Fibroblast of skin of scalp (primary cell): ENCODE measurements around the gene SHLD1. TPM values are rescaled to one million over a fixed set of nuclear protein-coding genes. Genes with fewer than 3 reads are reported as not detected.
A peak's percentile ranks its signal among the peaks of the same experiment; 100 is the strongest.
"Not testable (repeated sequence)": the region's sequence is repeated elsewhere in the genome, so short reads cannot be mapped to it uniquely, and the experiment has no call there.

Source experiments
- DNase-seq: peaks from one replicate; pipeline ENCODE4 v3.0.0-alpha.2; 2013
- polyA plus RNA-seq, 2 experiments: library from polyadenylated mRNA; unstranded; fragments of 120-200 nt; gene quantifications; one replicate each; pipeline ENCODE4 v1.2.1, GENCODE V29; 2013; ENCODE audit not compliant: insufficient read length in 2 of 2

Gene SHLD1, protein sequence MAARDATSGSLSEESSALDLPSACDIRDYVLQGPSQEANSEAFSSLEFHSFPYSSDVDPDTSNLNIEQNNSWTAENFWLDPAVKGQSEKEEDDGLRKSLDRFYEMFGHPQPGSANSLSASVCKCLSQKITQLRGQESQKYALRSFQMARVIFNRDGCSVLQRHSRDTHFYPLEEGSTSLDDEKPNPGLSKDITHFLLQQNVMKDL
- 2.0 TPM for polyA plus RNA-seq (2013, experiment 1 of 2; ENCODE audit: insufficient read length)
- 3.1 TPM for polyA plus RNA-seq (2013, experiment 2 of 2; ENCODE audit: insufficient read length)

DNA sequence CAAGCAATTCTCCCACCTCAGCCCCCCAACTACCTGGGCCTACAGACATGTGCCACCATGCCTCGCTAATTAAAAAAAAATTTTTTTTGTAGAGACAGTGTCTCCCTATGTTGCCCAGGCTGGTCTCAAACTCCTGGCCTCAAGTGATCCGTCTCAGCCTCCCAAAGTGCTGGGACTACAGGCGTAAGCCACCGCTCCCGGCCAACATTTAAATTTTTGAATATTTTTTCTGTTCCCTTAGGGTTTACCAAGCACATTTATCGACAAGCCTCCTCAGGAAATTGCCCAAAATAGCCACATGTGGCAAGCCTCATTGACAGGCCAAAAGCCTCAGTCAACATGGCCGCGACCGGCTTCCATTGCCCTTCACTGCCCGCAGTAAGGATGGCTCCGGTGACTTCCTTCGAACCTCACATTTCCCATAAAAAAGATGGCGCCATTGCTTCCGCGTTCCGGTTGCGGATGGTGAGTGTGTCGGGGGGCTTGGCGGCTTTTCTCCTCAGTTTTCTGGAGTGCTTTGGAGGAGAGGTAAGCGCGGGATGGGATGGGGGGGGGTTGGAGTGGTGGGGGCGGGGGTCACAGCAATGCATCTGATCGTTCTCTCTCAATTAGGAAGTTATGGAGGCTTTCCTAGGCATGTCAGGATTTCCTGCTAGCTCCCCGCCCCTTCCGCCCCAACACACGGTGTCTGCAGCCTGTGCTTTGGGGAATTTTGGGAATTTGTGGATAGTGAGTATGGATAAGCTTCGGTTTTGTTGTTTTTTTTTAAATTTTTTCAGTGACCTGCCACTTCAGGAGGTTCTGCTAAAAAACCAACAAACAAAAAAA is at the start of gene SHLD1:
Gene SHLD1, plus strand, starts transcription at position 450 of the 828 bp plus-strand sequence. CDS start 22,465 bp downstream, outside the sequence.
- peak; percentile 91 for DNase-seq

DNA sequence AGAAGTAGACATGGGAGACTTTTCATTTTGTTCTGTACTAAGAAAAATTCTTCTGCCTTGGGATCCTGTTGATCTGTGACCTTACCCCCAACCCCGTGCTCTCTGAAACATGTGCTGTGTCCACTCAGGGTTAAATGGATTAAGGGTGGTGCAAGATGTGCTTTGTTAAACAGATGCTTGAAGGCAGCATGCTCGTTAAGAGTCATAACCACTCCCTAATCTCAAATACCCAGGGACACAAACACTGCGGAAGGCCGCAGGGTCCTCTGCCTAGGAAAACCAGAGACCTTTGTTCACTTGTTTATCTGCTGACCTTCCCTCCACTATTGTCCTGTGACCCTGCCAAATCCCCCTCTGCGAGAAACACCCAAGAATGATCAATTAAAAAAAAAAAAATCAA is 47.9 kb upstream of the SHLD1 start:
- not testable (repeated sequence) for DNase-seq

DNA sequence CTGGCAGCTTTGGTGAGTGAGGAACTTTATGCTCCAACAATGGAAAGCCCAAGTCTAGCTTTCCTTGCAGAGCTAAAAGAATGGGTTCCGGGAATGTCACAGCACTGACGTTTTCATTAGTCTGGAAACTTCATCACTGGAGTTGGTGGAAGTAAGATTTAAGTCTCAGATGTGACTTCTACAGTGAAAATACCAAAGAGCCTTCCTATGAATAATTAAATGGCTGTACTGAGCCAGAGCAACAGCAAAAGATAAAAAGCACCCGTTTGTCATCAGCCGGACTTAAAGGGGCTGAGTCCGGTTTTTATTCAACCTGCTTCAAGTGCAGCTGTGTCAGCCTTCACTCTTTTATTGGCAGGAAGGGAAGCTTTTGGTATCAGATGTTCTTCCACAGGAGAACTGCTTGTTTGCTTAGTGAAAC is 46.5 kb upstream of the SHLD1 start:
- no peak for DNase-seq

DNA sequence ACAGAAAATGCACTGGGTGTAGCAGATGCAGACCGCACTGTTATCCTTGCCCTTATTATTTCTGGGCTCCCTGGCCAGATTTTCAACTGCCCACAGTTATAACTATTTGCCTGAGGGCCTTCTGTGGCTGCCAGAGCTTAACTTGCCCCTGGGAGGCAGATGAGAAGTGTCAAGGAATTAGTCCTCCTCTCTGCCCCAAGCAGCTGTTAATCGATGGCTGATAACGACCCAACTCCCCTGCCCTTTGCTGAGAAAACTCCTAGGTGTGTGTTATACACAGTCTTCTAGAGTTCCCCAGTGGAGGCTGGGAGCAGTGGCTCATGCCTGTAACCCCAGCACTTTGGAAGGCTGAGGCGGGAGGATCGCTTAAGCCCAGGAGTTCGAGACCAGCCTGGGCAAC is 44.4 kb upstream of the SHLD1 start:
- no peak for DNase-seq

DNA sequence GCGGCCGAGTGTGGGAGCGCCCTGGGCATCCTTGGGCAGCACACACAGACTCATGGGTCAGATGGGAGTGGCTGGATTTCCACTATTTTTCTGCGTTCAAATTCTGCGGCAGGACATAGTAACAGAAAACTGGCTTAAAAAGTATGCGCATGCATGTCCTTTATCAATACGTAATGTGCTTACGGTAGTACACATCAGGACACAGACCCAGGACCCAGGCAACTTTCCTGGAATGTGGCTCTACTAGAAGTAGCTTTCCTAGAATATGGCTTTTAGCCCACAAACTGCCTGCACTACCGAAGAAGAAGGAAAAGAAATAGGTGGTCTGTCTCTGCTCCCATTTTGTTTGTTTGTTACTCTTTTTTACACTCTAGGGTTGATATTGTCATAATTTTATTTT is 43.4 kb upstream of the SHLD1 start:
- no peak for DNase-seq

DNA sequence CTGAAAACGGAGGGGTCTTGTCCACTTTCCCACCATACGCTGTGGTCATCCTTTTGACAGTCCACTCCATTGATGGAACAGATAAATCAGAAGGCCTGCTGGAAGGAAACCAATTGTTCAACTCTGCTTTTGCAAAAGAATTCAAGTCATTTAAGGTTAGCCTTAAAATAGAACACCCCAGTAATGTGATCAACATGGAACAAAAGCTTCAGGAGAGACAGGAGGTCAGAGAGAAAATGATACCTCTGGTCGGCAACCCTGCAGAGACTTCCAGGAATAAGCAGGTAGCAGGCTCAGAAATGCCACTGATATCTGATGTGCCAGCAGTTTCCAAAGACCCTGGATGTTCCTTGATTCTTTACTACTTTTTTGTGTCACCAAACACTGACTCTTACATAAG is 39.6 kb upstream of the SHLD1 start:
- no peak for DNase-seq

DNA sequence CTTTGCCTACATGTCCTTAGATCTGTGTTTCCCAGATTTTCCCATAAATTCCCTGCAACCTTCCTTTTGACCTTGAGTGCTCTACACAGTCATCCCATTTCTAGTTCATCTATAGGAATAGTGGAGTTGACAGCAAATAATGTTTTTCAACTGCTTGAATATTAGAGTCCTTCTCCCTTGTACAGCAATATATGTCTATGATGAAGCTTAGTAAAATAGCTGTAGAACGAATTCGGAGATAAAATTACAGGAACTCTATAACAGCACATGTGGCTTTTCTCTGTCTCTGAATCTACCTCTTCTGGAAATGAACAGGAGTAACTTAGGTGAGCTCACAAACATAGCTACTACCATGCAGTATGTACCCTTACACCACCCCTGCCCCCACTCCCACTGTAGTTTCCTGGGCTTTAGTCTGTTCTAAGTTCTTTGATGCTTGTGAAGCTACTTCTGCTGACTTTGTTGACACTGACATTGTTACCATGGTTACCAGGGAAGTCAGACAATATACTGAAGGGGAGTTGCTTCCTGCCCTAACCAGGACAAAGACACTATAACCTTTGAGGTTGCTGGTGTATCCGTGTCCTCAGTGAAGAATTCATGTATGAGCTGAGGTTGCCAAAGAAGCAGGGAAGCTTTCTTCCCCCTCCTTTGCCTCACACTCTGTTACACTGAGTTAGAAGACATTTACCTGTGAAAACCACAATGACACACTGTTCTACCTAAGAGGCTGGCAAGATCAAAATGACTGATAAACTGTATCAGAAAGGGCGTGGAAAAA is 35.8 kb upstream of the SHLD1 start:
- no peak for DNase-seq

DNA sequence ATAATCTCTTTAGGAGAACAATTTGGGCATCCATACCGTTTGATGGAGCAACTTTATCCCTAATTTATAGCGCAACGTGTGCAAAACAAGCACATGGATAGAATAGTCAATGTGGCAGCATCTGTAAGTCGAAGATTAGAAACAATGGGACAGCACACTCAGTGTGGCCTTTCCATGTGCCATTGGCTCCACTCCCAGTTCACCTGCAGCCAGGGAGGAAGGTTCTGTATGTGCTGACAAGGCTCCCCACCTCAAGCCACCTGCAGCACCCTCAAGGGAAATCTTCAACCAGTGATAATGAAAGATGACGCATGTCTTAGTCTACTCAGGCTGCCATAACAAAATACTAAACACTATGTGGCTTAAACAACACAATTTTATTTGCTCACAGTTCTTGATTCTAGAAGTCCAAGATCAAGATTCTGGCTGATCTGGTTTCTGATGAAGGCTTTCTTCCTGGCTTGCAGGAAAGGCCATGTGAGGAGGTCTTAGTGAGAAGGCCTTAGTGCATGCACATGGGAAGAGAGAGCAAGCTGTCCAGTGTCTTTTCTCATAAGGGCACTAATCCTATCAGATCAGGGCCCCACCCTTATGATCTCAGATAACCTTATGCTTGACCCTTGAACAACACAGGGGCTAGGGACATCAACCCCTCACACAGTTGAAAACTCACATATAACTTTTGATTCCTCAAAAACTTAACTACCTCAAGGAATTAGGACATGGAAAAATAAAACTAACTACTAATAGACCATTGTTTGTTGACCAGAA is 34.9 kb upstream of the SHLD1 start:
- no peak for DNase-seq

DNA sequence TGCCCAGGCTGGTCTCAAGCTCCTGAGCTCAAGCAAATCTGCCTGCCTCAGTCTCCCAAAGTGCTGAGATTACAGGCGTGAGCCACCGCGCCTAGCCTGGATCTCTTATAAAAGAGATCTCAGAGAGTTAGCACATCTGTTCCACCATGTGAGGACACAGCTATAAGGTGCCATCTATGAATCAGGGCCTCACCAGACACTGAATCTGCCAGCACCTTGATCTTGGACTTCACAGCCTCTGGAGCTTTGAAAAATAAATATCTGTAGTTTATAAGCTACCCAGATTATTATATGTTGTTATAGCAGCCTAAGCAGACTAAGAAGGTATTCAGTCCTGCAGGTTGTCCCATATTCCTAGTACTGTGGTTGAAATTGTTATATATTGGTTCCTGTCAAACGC is 33.2 kb upstream of the SHLD1 start:
- DNase-seq: no peak

DNA sequence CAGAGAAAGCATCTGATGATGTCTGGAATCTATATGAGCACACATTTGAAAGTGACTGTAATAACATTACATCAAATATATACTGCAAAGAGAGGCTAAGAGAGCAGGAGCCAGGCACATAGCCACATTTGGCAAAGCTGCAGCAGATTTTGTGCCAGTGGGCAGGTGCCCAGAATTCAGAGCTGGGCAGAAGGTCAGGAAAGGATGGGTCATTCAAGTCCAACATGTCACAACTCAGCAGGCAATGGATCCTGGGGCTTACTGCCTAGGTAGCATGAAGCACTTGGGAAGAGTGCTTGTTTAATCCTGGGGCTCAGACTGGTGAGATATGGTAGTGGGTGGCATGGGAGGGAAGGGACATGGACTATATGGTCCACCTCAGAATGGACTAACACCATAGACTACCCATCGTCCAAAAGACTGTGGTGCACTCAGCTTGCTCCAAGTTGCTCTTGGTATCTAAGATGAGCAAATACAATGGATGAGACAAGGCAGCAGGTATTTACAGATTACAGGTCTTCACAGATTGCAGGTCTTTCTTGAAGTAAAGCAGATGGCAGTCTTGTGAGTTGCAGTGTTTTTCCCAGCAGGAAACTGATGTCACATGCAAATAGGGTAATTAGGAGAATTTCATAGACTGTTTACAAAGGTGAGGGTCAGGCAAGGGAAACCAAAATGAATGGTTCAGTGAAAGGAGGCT is 31.2 kb upstream of the SHLD1 start:
- no peak for DNase-seq

DNA sequence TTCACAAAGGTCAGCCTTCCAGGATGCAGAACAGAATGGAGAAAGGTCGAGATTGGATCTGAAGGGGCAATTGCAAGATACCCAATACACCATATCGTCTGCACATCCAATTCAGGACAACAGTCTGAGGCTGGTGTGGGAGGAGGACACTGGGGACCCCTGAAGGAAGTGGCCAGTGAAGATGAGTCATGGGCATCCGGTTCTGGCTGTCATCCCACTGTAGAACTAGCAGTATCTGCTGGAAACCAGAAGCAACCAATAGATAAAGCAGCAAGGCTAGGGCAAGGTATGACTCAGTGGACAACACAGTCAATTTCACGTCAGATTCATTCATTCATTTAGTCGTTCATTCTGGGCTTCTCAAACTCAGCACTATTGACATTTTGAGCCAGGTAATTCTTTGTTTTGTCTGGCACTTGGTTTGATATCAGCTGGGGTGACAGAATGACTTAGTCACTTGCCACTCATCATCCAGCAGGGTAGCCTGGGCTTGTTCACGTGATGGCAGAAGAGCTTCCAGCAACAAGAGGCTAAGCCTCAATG is 30.3 kb upstream of the SHLD1 start:
- peak; percentile 8 for DNase-seq

DNA sequence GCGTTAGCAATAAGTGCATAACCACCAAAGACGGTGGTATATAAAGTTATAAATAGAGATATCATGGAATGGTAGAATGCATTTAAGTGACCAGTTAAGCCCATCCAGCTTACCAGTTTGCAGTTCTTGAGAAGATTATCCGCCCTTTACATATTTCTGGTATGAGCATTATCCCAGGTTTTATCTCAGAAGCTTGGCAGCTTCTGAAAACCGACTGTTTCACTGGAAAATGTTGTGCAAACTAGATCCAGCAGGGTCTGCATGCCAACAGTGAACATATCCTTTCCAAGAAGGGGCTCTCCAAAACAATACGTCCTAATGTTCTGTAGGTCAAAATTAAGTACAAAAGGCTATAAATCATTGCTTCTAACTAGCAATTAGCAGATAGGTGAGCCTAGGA is 29.5 kb upstream of the SHLD1 start:
- DNase-seq: no peak

DNA sequence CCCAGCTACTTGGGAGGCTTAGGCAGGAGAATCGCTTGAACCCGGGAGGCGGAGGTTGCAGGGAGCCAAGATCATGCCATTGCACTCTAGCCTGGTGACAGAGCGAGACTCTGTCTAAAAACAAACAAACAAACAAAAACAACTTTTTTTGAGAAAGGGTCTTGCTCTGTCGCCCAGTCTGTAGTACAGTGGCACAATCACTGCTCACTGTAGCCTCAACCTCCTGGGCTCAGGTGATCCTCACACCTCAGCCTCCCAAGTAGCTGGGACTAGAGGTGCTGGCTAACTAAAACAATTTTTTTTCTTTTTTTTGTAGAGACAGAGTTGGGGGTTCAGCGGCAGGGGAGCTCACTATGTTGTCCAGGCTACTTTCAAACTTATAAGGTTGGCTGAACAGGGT is 28.8 kb upstream of the SHLD1 start:
- DNase-seq: not testable (repeated sequence)

DNA sequence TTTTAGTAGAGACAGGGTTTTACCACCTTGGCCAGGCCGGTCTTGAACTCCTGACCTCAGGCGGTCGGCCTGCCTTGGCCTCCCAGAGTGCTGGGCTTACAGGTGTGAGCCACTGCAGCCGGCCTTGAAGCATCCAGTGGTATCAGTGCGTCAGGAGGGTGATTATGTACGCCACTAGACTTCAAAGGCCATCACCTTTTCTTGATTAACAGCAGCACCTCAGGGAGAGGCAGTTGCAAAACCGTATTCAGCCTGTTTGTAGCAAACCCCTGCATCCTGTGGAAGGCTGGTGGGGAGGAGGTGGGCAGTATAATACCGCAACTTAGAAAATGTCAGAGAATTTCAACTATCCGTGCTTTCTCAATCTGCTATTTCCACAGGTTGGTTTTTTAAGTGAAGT is 27.3 kb upstream of the SHLD1 start:
- DNase-seq: no peak

DNA sequence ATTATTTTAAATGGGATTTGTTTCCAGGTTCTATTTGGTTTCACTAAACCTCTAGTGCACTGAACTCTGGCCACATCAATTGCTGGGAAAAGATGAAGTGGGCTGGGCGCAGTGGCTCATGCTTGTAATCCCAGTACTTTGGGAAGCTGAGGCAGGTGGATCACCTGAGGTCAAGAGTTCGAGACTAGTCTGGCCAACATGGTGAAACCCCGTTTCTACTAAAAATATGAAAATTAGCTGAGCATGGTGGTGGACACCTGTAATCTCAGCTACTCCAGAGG is 25.1 kb upstream of the SHLD1 start:
- not testable (repeated sequence) for DNase-seq

DNA sequence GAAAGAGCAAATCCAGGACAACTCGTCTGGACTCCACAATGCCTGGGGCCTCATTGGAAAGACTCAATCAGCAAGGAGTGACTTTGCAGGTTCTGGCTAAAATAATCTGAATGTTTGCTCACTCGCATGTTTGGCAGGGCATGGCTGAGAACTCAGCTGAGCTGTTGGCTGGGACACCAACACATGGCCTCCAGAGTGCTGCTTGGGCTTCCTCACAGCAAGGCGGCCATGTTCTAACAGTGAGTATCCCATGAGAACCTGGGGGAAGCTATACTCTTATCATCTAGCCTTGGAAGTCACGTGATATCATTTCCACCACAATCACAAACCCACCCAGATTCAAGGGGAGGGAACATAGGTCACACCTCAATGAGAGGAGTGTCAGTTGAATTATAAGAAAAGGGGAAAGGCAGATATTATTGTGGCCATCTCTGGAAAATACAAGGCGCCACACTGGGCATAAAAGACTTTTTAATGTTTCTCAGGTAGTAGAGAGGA is 23.1 kb upstream of the SHLD1 start:
- DNase-seq: no peak

DNA sequence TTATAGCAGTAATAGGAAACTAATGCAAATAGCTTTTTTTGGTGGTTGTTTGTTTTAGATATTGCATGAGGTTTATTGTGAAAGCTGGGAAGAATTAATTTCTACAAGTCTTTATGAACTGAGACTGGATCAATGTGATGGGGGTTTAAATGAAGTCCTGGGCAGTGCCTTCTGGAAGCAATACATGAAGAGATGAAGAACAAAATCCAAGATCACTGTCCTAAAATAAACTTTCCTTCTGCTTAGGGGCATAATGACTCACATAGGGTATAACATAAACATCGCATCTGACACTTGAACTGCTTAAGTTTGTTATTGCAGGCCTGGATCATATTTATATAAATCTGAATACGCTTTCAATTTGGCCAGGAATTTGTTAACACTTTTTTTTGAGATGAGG is 20.9 kb upstream of the SHLD1 start:
- DNase-seq: no peak

DNA sequence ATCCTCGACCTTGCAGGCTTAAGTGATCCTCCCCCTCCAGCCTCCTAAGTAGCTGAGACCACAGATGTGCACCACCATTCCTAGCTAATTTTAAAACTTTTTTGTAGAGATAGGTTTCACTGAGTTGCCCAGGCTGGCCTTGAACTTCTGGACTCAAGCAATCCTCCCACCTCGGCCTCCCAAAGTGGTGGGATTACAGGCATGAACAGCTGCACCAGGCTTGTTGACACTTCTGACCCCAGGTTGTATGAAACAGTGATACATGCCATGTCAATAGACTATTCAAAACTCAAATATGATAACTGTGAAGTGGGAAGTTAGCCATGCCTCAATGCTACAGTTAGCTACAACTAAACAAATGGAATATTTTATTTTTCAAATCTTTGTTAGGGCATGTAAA is 20.1 kb upstream of the SHLD1 start:
- DNase-seq: no peak

DNA sequence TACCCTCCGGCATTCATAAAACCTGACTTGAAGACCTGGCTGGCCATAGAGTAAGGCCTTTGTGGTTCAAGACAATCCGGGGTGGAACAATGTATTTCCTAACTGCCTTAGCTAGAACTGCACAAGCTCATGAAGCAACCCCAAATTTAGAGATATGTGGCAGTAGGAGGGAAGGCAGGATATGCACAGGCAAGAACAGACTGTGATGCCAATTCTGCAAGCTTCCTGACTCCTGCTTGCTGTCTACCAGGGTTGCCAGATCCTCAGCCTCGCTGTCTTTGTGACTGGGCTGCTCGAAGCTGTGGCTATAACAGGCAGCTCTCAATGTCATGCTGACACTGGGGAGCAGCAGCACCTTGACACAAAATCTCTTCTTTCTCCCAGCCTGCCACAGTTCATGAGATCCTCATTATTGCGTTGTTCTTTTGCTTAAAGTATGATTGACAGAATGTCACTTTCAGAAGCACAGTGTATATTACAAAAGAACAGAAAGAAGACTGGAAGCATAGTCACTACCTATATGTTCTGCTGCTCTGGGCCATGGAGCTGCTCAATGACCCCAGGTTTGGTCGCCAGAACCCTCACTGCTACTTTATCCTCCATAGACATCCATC is 18.3 kb upstream of the SHLD1 start:
- no peak for DNase-seq

DNA sequence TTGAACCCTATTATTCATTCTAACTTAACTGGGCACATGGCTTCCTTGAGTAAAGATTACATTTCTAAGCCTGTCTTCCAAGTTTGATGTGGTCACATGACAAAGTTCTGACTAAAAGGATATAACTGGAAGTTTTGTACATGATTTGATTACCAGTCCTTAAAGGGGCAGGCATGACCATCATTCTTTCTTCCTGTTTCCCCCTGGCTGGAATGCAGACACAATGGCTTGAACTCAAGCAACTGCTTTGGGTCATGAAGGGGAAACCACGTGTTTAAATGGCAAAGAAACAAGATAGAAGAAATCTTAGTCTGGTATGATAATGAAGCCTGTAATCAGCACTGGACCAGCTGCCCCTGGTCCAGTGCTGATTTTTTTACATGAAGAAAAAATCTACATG is 15.6 kb upstream of the SHLD1 start:
- DNase-seq: no peak

DNA sequence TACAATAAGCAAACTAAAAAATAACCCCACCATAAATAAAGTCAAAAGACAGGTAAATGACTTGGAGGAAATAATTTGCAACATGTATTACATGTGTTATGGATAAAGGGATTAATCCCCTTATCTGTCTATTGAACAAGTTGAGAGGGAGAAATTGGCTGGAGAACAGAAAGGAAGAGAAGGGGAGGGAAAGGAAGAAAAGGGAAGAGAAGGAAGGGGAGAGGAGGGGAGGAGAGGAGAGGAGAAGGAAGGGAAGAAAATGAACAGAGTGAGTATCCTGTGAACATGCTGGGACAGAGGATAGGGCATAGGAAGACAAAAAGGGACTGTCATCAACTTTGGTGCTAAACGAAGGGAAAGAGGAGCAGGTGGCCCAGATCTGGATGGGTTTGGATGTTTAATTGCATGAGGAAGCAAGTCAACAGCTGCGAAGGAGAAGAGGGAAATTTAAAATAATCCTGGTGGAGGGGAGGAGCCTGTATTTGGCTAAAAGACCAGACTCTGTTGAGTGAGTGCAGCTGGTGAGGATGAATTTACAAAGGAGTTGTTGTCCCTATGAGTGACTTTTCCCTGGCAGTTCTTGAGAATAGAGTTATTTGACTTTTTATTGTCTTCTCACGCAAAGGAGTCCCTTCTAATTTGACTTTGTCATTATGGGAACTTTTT is 14.2 kb upstream of the SHLD1 start:
- no peak for DNase-seq
